HuH-7.5 (cell line): Measurements from ENCODE around the gene REG4.

Source experiments
- DNase-seq: peaks from one replicate; pipeline ENCODE4 v3.0.0; 2011; ENCODE audit warnings: low spot score

REG4 gene

GRCh38 chr1:119779869-119780356 lies 31.3 kb downstream of the REG4 start:
- DNase-seq, result peak; percentile 43

- no peak for DNase-seq
These were observed 32.2 kb downstream of the REG4 start for GRCh38 chr1:119778886-119779560.

- no peak for DNase-seq
These were observed 32.9 kb downstream of the REG4 start for GRCh38 chr1:119778359-119778758.

- peak; percentile 43 for DNase-seq
These were observed 36.3 kb downstream of the REG4 start for GRCh38 chr1:119774746-119775490.

GRCh38 chr1:119773711-119774241 lies 37.5 kb downstream of the REG4 start:
- no peak for DNase-seq

- no peak for DNase-seq
These were observed 39.0 kb downstream of the REG4 start for GRCh38 chr1:119772298-119772697.

- no peak for DNase-seq
These were observed 39.5 kb downstream of the REG4 start for GRCh38 chr1:119771770-119772169.

GRCh38 chr1:119771016-119771415 lies 40.2 kb downstream of the REG4 start:
- DNase-seq, result no peak

- no peak for DNase-seq
These were observed 42.5 kb downstream of the REG4 start, which contains the start of gene HMGCS2 for GRCh38 chr1:119768778-119769177. Gene HMGCS2 (minus strand): TSS chr1:119768905. CDS start chr1:119768844, 61 bp downstream.

GRCh38 chr1:119767486-119767885 lies 43.8 kb downstream of the REG4 start:
- DNase-seq, result no peak

- DNase-seq, result no peak
These were observed 44.9 kb downstream of the REG4 start for GRCh38 chr1:119766374-119766794.

GRCh38 chr1:119764220-119764619 lies 47.0 kb downstream of the REG4 start:
- no peak for DNase-seq

GRCh38 chr1:119762953-119763352 lies 48.3 kb downstream of the REG4 start:
- no peak for DNase-seq

GRCh38 chr1:119762409-119762808 lies 48.9 kb downstream of the REG4 start:
- no peak for DNase-seq

- no peak for DNase-seq
These were observed 52.7 kb downstream of the REG4 start for GRCh38 chr1:119758584-119758983.

GRCh38 chr1:119752592-119752991 lies 58.7 kb downstream of the REG4 start:
- no peak for DNase-seq

GRCh38 chr1:119748040-119748439 lies 63.2 kb downstream of the REG4 start:
- no peak for DNase-seq

- DNase-seq, result no peak
These were observed 63.8 kb downstream of the REG4 start for GRCh38 chr1:119747451-119747850.

GRCh38 chr1:119745034-119745433 lies 66.2 kb downstream of the REG4 start:
- DNase-seq, result no peak

GRCh38 chr1:119744598-119744942 lies 66.7 kb downstream of the REG4 start:
- DNase-seq, result no peak
